Esophagus (tissue), 2 donors: ENCODE results near the gene WDR20. TPM values are rescaled to one million over a fixed set of nuclear protein-coding genes. Genes with fewer than 3 reads are reported as not detected.

Source experiments
- H3K27ac ChIP-seq, 2 donors: one replicate each; pipeline ENCODE4 v1.5.1; 2013; ENCODE audit warnings: low read depth in 2 of 2, mild to moderate bottlenecking in 2 of 2, inconsistent platforms in 1 of 2, low read length in 1 of 2, moderate library complexity in 1 of 2
- H3K27me3 ChIP-seq, 2 donors: one replicate each; pipeline ENCODE4 v1.6.1; 2013; ENCODE audit warnings: low read length in 2 of 2, control low read depth in 1 of 2, mild to moderate bottlenecking in 1 of 2; ENCODE audit not compliant: insufficient read depth in 2 of 2, control insufficient read depth in 1 of 2
- H3K36me3 ChIP-seq, 2 donors: one replicate each; pipeline ENCODE4 v1.6.1; 2013; ENCODE audit warnings: low read length in 1 of 2; ENCODE audit not compliant: control insufficient read depth in 2 of 2, insufficient read depth in 2 of 2
- H3K4me1 ChIP-seq, 2 donors: one replicate each; pipeline ENCODE4 v1.6.1; 2013; ENCODE audit warnings: low read length in 1 of 2; ENCODE audit not compliant: control insufficient read depth in 2 of 2, insufficient read depth in 2 of 2
- H3K4me3 ChIP-seq, 2 donors: one replicate each; pipeline ENCODE4 v1.5.1; 2013; ENCODE audit warnings: low read length in 2 of 2, mild to moderate bottlenecking in 2 of 2, low read depth in 1 of 2, moderate library complexity in 1 of 2
- H3K9me3 ChIP-seq, 2 donors: one replicate each; pipeline ENCODE4 v1.6.1; 2013; ENCODE audit warnings: mild to moderate bottlenecking in 2 of 2, low read depth in 1 of 2, low read length in 1 of 2, moderate library complexity in 1 of 2; ENCODE audit not compliant: control insufficient read depth in 2 of 2, insufficient read depth in 1 of 2
- WGBS, 2 donors: extraction: QIAGEN DNeasy Blood & Tissue Kit; methylation state at CpG; one replicate each; pipeline ENCODE4 v1.1.7; 2013; 5-methylcytosine and 5-hydroxymethylcytosine counted together
- polyA plus RNA-seq, 2 donors: library from polyadenylated mRNA; stranded (reverse); fragments of 200-250 nt; gene quantifications; one replicate each; pipeline ENCODE4 v1.2.3, GENCODE V29; 2013
- donor health status: healthy with polysubstance abuse.
- donor health status: Bipolar disorder and iron deficiency.

The WDR20 gene
- 10 to 100 TPM; 12.8 to 13.1 TPM for polyA plus RNA-seq

GRCh38 chr14:102139286-102140026 is at the start of gene WDR20:
TSS of gene WDR20 (plus strand) at chr14:102139897. CDS start at chr14:102139924, 27 bp downstream.
- Histone ChIP-seq H3K27ac (peak within 1 kb of the TSS; percentile 84 to 96), H3K4me3 (peak within 1 kb of the TSS; percentile 98 to 100), H3K9me3 (no peaks in the 10 kb centered on the region), H3K27me3 (no peaks in the 10 kb centered on the region), H3K36me3 (no peaks in the 10 kb centered on the region), H3K4me1 (no peaks in the 10 kb centered on the region)
- WGBS, 2 donors = 0 to 1% methylated on average over 37 to 64 of the region's 64 CpGs

- Histone ChIP-seq H3K9me3 (no peaks in the 10 kb centered on the region), H3K4me1 (peaks cover 0 to 5% of the 10 kb centered on the region in 2 donors), H3K4me3 (no peak overlapping the region), H3K36me3 (peaks cover 0 to under 1% of the 10 kb centered on the region in 2 donors), H3K27ac (no peak overlapping the region), H3K27me3 (no peaks in the 10 kb centered on the region)
- 85 to 90% methylated on average over 3 of the region's 3 CpGs for WGBS, 2 donors
Measured at GRCh38 chr14:102090713-102091112, 49.0 kb upstream of the WDR20 start.

- H3K27me3 ChIP-seq = no peaks in the 10 kb centered on the region
- no peaks in the 10 kb centered on the region for H3K9me3 ChIP-seq
- H3K4me1 ChIP-seq = peaks cover 0 to 5% of the 10 kb centered on the region in 2 donors
- H3K36me3 ChIP-seq = no peaks in the 10 kb centered on the region
- H3K27ac ChIP-seq = no peak overlapping the region
- H3K4me3 ChIP-seq = no peak overlapping the region
- WGBS, 2 donors = 92 to 93% methylated on average over 10 of the region's 10 CpGs
Measured at GRCh38 chr14:102092806-102093205, 46.9 kb upstream of the WDR20 start.

- H3K36me3 ChIP-seq = no peaks in the 10 kb centered on the region
- H3K27ac ChIP-seq = no peak overlapping the region
- H3K9me3 ChIP-seq = no peaks in the 10 kb centered on the region
- H3K4me1 ChIP-seq = no peaks in the 10 kb centered on the region
- H3K4me3 ChIP-seq = no peak overlapping the region
- H3K27me3 ChIP-seq = no peaks in the 10 kb centered on the region
- 50 to 59% methylated on average over 7 of the region's 7 CpGs for WGBS, 2 donors
Measured at GRCh38 chr14:102094101-102094500, 45.6 kb upstream of the WDR20 start.

GRCh38 chr14:102095231-102095870 is 44.3 kb upstream of the WDR20 start:
- no peaks in the 10 kb centered on the region for H3K4me1 ChIP-seq
- H3K9me3 ChIP-seq = no peaks in the 10 kb centered on the region
- no peaks in the 10 kb centered on the region for H3K36me3 ChIP-seq
- H3K27ac ChIP-seq = no peak overlapping the region
- 69 to 82% methylated on average over 6 of the region's 6 CpGs for WGBS, 2 donors
- H3K27me3 ChIP-seq = no peaks in the 10 kb centered on the region
- H3K4me3 ChIP-seq = no peak overlapping the region

- Histone ChIP-seq H3K27me3 (no peaks in the 10 kb centered on the region), H3K9me3 (no peaks in the 10 kb centered on the region), H3K27ac (no peak overlapping the region), H3K4me3 (no peak overlapping the region), H3K36me3 (no peaks in the 10 kb centered on the region), H3K4me1 (no peaks in the 10 kb centered on the region)
- 40 to 41% methylated on average over 8 of the region's 8 CpGs for WGBS, 2 donors
Measured at GRCh38 chr14:102095871-102096568, 43.7 kb upstream of the WDR20 start.

GRCh38 chr14:102096569-102097188 is 43.0 kb upstream of the WDR20 start:
- H3K9me3 ChIP-seq = no peaks in the 10 kb centered on the region
- WGBS, 2 donors = 33% methylated on average over 12 of the region's 12 CpGs
- no peaks in the 10 kb centered on the region for H3K36me3 ChIP-seq
- H3K4me1 ChIP-seq = no peaks in the 10 kb centered on the region
- no peak overlapping the region for H3K4me3 ChIP-seq
- H3K27me3 ChIP-seq = no peaks in the 10 kb centered on the region
- no peak overlapping the region for H3K27ac ChIP-seq

- Histone ChIP-seq H3K4me3 (no peak overlapping the region), H3K9me3 (no peaks in the 10 kb centered on the region), H3K4me1 (no peaks in the 10 kb centered on the region), H3K36me3 (no peaks in the 10 kb centered on the region), H3K27me3 (no peaks in the 10 kb centered on the region), H3K27ac (no peak overlapping the region)
- WGBS, 2 donors = 53 to 62% methylated on average over 7 of the region's 7 CpGs
Measured at GRCh38 chr14:102097441-102098135, 42.1 kb upstream of the WDR20 start.
